GM10847 (cell line): ENCODE data around the gene MNS1.

Experiments used
- POLR2A ChIP-seq: IDR thresholded peaks from 2 replicates; pipeline ENCODE4 v1.6.1; 2011; ENCODE audit not compliant: insufficient read length; ENCODE audit errors: extremely low read depth

Gene MNS1

GRCh38 chr15:56390739-56391267 is 74.1 kb downstream of the MNS1 start:
- no peak for TF ChIP-seq POLR2A

DNA sequence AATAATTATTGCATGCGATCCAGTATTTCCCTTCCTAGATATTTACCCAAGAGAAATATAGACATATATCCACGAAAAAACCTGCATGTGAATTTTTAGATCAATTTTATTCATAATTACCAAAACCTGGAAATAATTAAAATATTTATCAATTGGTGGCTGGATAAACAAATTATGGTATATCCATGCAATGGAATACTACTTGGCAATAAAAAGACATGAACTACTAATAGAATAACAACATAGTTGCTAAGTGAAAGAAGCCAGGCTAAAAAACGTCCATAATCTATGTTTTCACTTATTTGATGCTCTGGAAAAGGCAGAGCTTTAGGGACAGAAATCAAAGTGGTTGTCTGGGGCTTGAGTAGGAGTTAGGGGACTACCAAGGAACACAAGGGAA is 79.0 kb downstream of the MNS1 start:
- TF ChIP-seq POLR2A, result no peak

DNA sequence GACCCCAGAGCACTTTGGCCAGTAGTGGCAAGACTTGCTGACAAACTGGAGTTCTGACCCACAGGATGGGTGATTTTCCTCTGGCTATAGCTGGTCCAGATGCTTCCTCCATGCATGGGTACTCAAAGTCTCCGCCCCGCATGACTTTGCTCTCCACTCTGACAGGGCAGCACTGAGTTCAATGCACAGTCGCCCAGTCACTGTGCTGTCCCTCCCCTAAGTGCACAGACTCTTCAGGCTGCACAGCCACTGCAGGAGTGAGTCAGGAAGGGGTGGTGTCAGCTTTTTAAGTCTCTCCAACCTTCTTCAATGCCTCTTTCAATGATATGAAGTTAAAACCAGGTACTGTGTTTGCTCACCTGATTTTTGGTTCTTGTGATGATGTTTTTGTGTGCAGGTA is 81.9 kb downstream of the MNS1 start:
- TF ChIP-seq POLR2A, result no peak
